ENCODE data around the gene NAALADL2.

NAALADL2 gene

GRCh38 chr3:175748087-175748730 is 889.1 kb downstream of the NAALADL2 start:
- H2BK120ac ChIP-seq (ENCODE audit: low read depth, low read length) = no peak overlapping the region
- no peak overlapping the region for H2AK5ac ChIP-seq (ENCODE audit: low read length)
- H3K23ac ChIP-seq (ENCODE audit: low read length) = no peak overlapping the region
- H3K9ac ChIP-seq (ENCODE audit: low read length) = no peak overlapping the region
- H2BK5ac ChIP-seq (ENCODE audit: low read length) = no peak overlapping the region
- H3K27me3 ChIP-seq (ENCODE audit: insufficient read depth, low read length, poor library complexity) = no peaks in the 10 kb centered on the region
- WGBS (ENCODE audit: extremely low coverage, insufficient coverage, low lambda C conversion rate) = no CpG with 5 or more reads among the region's 3 CpGs
- H4K8ac ChIP-seq (ENCODE audit: low read depth, low read length) = no peak overlapping the region
- H3K27ac ChIP-seq (ENCODE audit: low read depth, low read length) = no peak overlapping the region
- H3K4me2 ChIP-seq (ENCODE audit: low read length) = no peak overlapping the region
- H3K4ac ChIP-seq (ENCODE audit: low read depth, low read length) = no peak overlapping the region
- no peak overlapping the region for H3K18ac ChIP-seq (ENCODE audit: low read length)
- no peaks in the 10 kb centered on the region for H3K79me2 ChIP-seq (ENCODE audit: control insufficient read depth, insufficient read depth, low read length)
- H3K56ac ChIP-seq (ENCODE audit: low read length) = no peak overlapping the region
- no peak overlapping the region for H4K5ac ChIP-seq (ENCODE audit: low read length)
- no peak overlapping the region for H2BK15ac ChIP-seq (replicated peaks; ENCODE audit: low read depth)
- H3K4me1 ChIP-seq (ENCODE audit: control insufficient read depth, low read depth, low read length) = no peaks in the 10 kb centered on the region
- no peak for DNase-seq
- H3K36me3 ChIP-seq (ENCODE audit: control insufficient read depth, insufficient read depth, low read length) = no peaks in the 10 kb centered on the region
- H3K79me1 ChIP-seq (ENCODE audit: low read length) = no peaks in the 10 kb centered on the region
- H3K4me3 ChIP-seq (ENCODE audit: low read length) = no peak overlapping the region

- Histone ChIP-seq H2BK5ac (ENCODE audit: low read length) (no peak overlapping the region), H3K18ac (ENCODE audit: low read length) (no peak overlapping the region), H3K4ac (ENCODE audit: low read depth, low read length) (no peak overlapping the region), H2AK5ac (ENCODE audit: low read length) (no peak overlapping the region), H3K4me1 (ENCODE audit: control insufficient read depth, low read depth, low read length) (no peaks in the 10 kb centered on the region), H3K23ac (ENCODE audit: low read length) (no peak overlapping the region), H3K79me1 (ENCODE audit: low read length) (no peaks in the 10 kb centered on the region), H4K5ac (ENCODE audit: low read length) (no peak overlapping the region), H2BK120ac (ENCODE audit: low read depth, low read length) (no peak overlapping the region), H2BK15ac (replicated peaks; ENCODE audit: low read depth) (no peak overlapping the region), H4K8ac (ENCODE audit: low read depth, low read length) (no peak overlapping the region), H3K79me2 (ENCODE audit: control insufficient read depth, insufficient read depth, low read length) (no peaks in the 10 kb centered on the region), H3K4me3 (ENCODE audit: low read length) (no peak overlapping the region), H3K56ac (ENCODE audit: low read length) (no peak overlapping the region), H3K27me3 (ENCODE audit: insufficient read depth, low read length, poor library complexity) (no peaks in the 10 kb centered on the region), H3K27ac (ENCODE audit: low read depth, low read length) (no peak overlapping the region), H3K36me3 (ENCODE audit: control insufficient read depth, insufficient read depth, low read length) (no peaks in the 10 kb centered on the region), H3K4me2 (ENCODE audit: low read length) (no peak overlapping the region), H3K9ac (ENCODE audit: low read length) (no peak overlapping the region)
- no CpG with 5 or more reads among the region's 2 CpGs for WGBS (ENCODE audit: extremely low coverage, insufficient coverage, low lambda C conversion rate)
- no peak for DNase-seq
These were observed 890.8 kb downstream of the NAALADL2 start for GRCh38 chr3:175749981-175750380.

DNA sequence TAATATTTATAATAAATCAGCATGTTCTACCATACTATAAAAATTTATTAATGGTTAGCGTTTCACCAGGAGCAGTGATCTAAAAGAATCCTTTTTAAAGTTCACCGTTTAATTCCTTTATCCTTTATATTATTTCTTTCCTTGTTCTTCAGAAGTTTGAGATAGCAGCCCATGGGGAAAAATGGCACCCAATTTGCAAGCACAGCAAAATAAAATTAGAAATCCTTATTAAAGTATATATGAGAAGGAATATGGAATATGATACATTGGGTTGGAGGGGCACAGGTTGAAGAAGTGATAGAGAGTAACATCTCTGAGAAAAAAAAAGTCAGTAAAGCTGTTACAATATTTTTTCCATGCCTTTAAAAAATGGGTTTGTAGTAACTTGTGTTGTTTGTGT is 892.0 kb downstream of the NAALADL2 start:
- no peak for DNase-seq
- no peak overlapping the region for H3K4me3 ChIP-seq (ENCODE audit: low read length)
- no peak overlapping the region for H3K23ac ChIP-seq (ENCODE audit: low read length)
- no peak overlapping the region for H4K8ac ChIP-seq (ENCODE audit: low read depth, low read length)
- H3K56ac ChIP-seq (ENCODE audit: low read length) = no peak overlapping the region
- no peak overlapping the region for H2BK5ac ChIP-seq (ENCODE audit: low read length)
- no peaks in the 10 kb centered on the region for H3K79me1 ChIP-seq (ENCODE audit: low read length)
- H3K4ac ChIP-seq (ENCODE audit: low read depth, low read length) = no peak overlapping the region
- no peak overlapping the region for H4K5ac ChIP-seq (ENCODE audit: low read length)
- no peaks in the 10 kb centered on the region for H3K79me2 ChIP-seq (ENCODE audit: control insufficient read depth, insufficient read depth, low read length)
- no peaks in the 10 kb centered on the region for H3K36me3 ChIP-seq (ENCODE audit: control insufficient read depth, insufficient read depth, low read length)
- no peak overlapping the region for H3K18ac ChIP-seq (ENCODE audit: low read length)
- WGBS (ENCODE audit: extremely low coverage, insufficient coverage, low lambda C conversion rate) = no CpG with 5 or more reads among the region's 2 CpGs
- H3K4me1 ChIP-seq (ENCODE audit: control insufficient read depth, low read depth, low read length) = no peaks in the 10 kb centered on the region
- no peak overlapping the region for H2BK120ac ChIP-seq (ENCODE audit: low read depth, low read length)
- no peak overlapping the region for H3K4me2 ChIP-seq (ENCODE audit: low read length)
- no peak overlapping the region for H2BK15ac ChIP-seq (replicated peaks; ENCODE audit: low read depth)
- no peak overlapping the region for H3K9ac ChIP-seq (ENCODE audit: low read length)
- H2AK5ac ChIP-seq (ENCODE audit: low read length) = no peak overlapping the region
- no peaks in the 10 kb centered on the region for H3K27me3 ChIP-seq (ENCODE audit: insufficient read depth, low read length, poor library complexity)
- no peak overlapping the region for H3K27ac ChIP-seq (ENCODE audit: low read depth, low read length)

- no peak overlapping the region for H3K18ac ChIP-seq (ENCODE audit: low read length)
- H3K4me2 ChIP-seq (ENCODE audit: low read length) = no peak overlapping the region
- H3K27ac ChIP-seq (ENCODE audit: low read depth, low read length) = no peak overlapping the region
- H3K9ac ChIP-seq (ENCODE audit: low read length) = no peak overlapping the region
- no peak overlapping the region for H4K5ac ChIP-seq (ENCODE audit: low read length)
- no peaks in the 10 kb centered on the region for H3K79me2 ChIP-seq (ENCODE audit: control insufficient read depth, insufficient read depth, low read length)
- no peak for DNase-seq
- H3K56ac ChIP-seq (ENCODE audit: low read length) = no peak overlapping the region
- H3K4me3 ChIP-seq (ENCODE audit: low read length) = no peak overlapping the region
- no peaks in the 10 kb centered on the region for H3K27me3 ChIP-seq (ENCODE audit: insufficient read depth, low read length, poor library complexity)
- H2BK15ac ChIP-seq (replicated peaks; ENCODE audit: low read depth) = no peak overlapping the region
- no peaks in the 10 kb centered on the region for H3K4me1 ChIP-seq (ENCODE audit: control insufficient read depth, low read depth, low read length)
- H2BK5ac ChIP-seq (ENCODE audit: low read length) = no peak overlapping the region
- no peak overlapping the region for H2BK120ac ChIP-seq (ENCODE audit: low read depth, low read length)
- no peak overlapping the region for H4K8ac ChIP-seq (ENCODE audit: low read depth, low read length)
- H3K79me1 ChIP-seq (ENCODE audit: low read length) = no peaks in the 10 kb centered on the region
- no peaks in the 10 kb centered on the region for H3K36me3 ChIP-seq (ENCODE audit: control insufficient read depth, insufficient read depth, low read length)
- no peak overlapping the region for H3K23ac ChIP-seq (ENCODE audit: low read length)
- no peak overlapping the region for H2AK5ac ChIP-seq (ENCODE audit: low read length)
- H3K4ac ChIP-seq (ENCODE audit: low read depth, low read length) = no peak overlapping the region
These were observed 904.8 kb downstream of the NAALADL2 start for GRCh38 chr3:175763948-175764347.

GRCh38 chr3:175764722-175765121 is 905.6 kb downstream of the NAALADL2 start:
- Histone ChIP-seq H3K4me2 (ENCODE audit: low read length) (no peak overlapping the region), H2BK120ac (ENCODE audit: low read depth, low read length) (no peak overlapping the region), H3K9ac (ENCODE audit: low read length) (no peak overlapping the region), H3K4me1 (ENCODE audit: control insufficient read depth, low read depth, low read length) (no peaks in the 10 kb centered on the region), H3K27me3 (ENCODE audit: insufficient read depth, low read length, poor library complexity) (no peaks in the 10 kb centered on the region), H3K79me2 (ENCODE audit: control insufficient read depth, insufficient read depth, low read length) (no peaks in the 10 kb centered on the region), H3K4ac (ENCODE audit: low read depth, low read length) (no peak overlapping the region), H3K56ac (ENCODE audit: low read length) (no peak overlapping the region), H2AK5ac (ENCODE audit: low read length) (no peak overlapping the region), H3K18ac (ENCODE audit: low read length) (no peak overlapping the region), H3K36me3 (ENCODE audit: control insufficient read depth, insufficient read depth, low read length) (no peaks in the 10 kb centered on the region), H3K23ac (ENCODE audit: low read length) (no peak overlapping the region), H3K79me1 (ENCODE audit: low read length) (no peaks in the 10 kb centered on the region), H2BK5ac (ENCODE audit: low read length) (no peak overlapping the region), H4K8ac (ENCODE audit: low read depth, low read length) (no peak overlapping the region), H4K5ac (ENCODE audit: low read length) (no peak overlapping the region), H3K4me3 (ENCODE audit: low read length) (no peak overlapping the region), H2BK15ac (replicated peaks; ENCODE audit: low read depth) (no peak overlapping the region), H3K27ac (ENCODE audit: low read depth, low read length) (no peak overlapping the region)
- no peak for DNase-seq
- WGBS (ENCODE audit: extremely low coverage, insufficient coverage, low lambda C conversion rate) = no CpG with 5 or more reads among the region's 2 CpGs

- no peaks in the 10 kb centered on the region for H3K27me3 ChIP-seq (ENCODE audit: insufficient read depth, low read length, poor library complexity)
- H3K56ac ChIP-seq (ENCODE audit: low read length) = no peak overlapping the region
- no peaks in the 10 kb centered on the region for H3K79me2 ChIP-seq (ENCODE audit: control insufficient read depth, insufficient read depth, low read length)
- no peak overlapping the region for H3K18ac ChIP-seq (ENCODE audit: low read length)
- no peak overlapping the region for H4K5ac ChIP-seq (ENCODE audit: low read length)
- no peaks in the 10 kb centered on the region for H3K79me1 ChIP-seq (ENCODE audit: low read length)
- no peak overlapping the region for H2AK5ac ChIP-seq (ENCODE audit: low read length)
- no peak overlapping the region for H3K27ac ChIP-seq (ENCODE audit: low read depth, low read length)
- no peak overlapping the region for H4K8ac ChIP-seq (ENCODE audit: low read depth, low read length)
- H2BK120ac ChIP-seq (ENCODE audit: low read depth, low read length) = no peak overlapping the region
- H3K4me2 ChIP-seq (ENCODE audit: low read length) = no peak overlapping the region
- no peaks in the 10 kb centered on the region for H3K4me1 ChIP-seq (ENCODE audit: control insufficient read depth, low read depth, low read length)
- no peak overlapping the region for H2BK5ac ChIP-seq (ENCODE audit: low read length)
- no peak overlapping the region for H3K23ac ChIP-seq (ENCODE audit: low read length)
- H3K4me3 ChIP-seq (ENCODE audit: low read length) = no peak overlapping the region
- H3K4ac ChIP-seq (ENCODE audit: low read depth, low read length) = no peak overlapping the region
- no peaks in the 10 kb centered on the region for H3K36me3 ChIP-seq (ENCODE audit: control insufficient read depth, insufficient read depth, low read length)
- DNase-seq = no peak
- H3K9ac ChIP-seq (ENCODE audit: low read length) = no peak overlapping the region
- no peak overlapping the region for H2BK15ac ChIP-seq (replicated peaks; ENCODE audit: low read depth)
These were observed 911.3 kb downstream of the NAALADL2 start for GRCh38 chr3:175770426-175770825.

All from mesendoderm (in vitro differentiated cells).